Stimulated activated CD8-positive, alpha-beta memory T cell treated with anti-CD3 and anti-CD28 coated beads, Interleukin-4, amount 100 ng/mL, for 1 hour (primary cell): Measurements from ENCODE around the gene TMEM51.

Source experiments
- DNase-seq, 2 donors: peaks; one replicate each; pipeline ENCODE4 v3.0.0-alpha.2; 2020; ENCODE audit warnings: low read depth in 2 of 2, low spot score in 1 of 2

The TMEM51 gene, protein sequence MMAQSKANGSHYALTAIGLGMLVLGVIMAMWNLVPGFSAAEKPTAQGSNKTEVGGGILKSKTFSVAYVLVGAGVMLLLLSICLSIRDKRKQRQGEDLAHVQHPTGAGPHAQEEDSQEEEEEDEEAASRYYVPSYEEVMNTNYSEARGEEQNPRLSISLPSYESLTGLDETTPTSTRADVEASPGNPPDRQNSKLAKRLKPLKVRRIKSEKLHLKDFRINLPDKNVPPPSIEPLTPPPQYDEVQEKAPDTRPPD

GRCh38 chr1:15153184-15153841, at the start of gene TMEM51:
Gene TMEM51 (plus strand): TSS chr1:15153747. CDS start chr1:15215088, 61,341 bp downstream.
- DNase-seq = no peak

DNA sequence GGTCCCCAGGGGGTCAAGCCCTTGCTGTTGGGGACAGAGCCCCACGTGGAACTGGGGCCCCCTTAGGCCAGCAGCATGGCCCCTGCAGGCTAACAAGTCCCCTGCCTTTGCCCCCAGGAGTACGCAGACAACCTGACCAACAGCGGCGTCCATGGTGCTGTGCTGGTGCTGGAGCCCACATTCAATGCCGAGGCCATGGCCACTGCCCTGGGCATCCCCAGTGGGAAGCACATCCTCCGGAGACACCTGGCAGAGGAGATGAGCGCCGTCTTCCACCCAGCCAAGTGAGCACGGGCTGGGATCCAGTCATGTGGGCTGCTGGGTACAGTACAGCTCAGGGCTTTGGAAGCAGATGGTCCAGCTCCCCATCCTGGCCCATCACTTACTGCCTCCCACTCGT, 49.6 kb upstream of the TMEM51 start:
- DNase-seq = no peak

GRCh38 chr1:15104768-15105167, 48.8 kb upstream of the TMEM51 start:
- DNase-seq = no peak

DNA sequence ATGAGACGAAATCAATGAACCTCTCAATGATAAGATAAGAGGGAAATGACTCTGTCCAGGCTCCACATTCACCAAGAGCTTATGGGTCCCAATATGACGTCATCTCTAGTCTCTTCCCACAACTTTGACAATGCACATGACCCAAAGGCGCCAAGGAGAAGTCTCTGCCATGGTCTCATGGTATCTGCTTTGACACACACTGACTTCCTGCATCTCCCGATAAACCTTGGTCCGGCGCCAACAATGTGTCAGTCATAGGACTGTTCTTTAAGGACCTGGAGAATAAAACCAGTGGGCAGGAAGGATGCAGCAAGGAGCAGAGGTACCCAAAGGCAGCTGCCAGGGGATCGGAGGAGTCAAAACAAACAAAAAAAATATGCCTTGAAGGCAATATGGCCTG, 46.9 kb upstream of the TMEM51 start:
- no peak for DNase-seq

DNA sequence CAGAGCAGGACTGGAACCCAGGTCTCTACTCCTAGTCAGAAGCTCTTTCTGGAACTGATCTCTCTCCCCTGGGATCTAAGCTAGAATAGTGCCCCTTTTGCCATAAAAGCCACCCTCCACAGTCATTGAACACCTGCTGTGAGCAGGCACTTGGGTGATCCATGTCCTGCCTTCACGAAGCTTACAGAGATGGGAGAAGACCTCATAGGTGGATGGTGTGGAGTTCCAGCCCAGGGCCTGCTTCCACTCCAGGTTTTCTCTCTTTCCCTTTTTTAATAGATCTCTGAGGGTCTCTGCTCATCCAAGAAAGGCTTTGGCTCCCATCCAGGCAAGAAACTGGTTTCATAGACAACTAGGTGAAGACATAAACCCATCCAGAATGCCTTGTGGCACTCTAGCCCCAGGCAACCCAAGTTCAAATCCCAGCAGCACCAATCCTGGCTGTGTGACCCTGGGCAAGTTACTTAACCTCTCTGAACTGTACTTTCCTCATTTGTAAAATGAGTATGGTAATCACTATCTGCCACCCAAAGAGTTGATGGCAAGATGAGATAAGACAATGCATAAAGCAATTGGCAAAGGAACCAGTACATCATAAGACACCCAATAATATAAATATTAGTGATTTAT, 46.4 kb upstream of the TMEM51 start:
- no peak for DNase-seq

GRCh38 chr1:15107911-15108310, 45.6 kb upstream of the TMEM51 start:
- DNase-seq = no peak

DNA sequence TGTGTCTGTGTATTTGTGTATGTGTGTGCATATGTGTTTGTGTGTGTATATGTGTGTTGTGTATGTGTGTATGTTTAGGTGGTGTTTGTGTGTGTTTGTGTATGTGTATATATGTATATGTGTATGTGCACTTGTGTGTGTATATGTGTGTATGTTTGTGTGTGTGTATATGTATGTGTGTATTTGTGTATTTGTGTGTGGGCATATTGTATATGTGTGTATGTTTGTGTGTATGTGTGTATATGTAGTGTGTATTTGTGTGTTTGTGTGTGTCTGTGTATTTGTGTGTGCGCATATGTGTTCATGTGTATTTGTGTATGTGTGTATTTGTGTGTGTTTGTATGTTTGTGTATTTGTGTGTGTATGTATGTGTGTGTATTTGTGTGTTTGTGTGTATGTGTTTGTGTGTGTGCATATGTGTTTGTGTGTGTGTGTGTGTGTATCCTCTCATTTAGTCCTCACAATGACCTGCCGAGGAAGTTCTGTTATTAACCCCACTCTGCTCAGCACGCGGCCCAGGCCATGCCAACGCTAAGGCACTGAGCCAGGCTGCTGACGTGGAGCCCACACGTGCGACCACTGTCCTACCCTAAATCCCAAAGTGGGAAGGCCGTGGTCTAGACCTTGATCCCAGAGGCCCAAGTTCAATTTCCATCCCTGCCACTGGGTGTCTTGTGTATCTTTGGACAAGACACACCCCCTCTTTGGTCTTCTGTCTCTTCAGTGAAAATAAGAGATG, 43.2 kb upstream of the TMEM51 start:
- no peak for DNase-seq

DNA sequence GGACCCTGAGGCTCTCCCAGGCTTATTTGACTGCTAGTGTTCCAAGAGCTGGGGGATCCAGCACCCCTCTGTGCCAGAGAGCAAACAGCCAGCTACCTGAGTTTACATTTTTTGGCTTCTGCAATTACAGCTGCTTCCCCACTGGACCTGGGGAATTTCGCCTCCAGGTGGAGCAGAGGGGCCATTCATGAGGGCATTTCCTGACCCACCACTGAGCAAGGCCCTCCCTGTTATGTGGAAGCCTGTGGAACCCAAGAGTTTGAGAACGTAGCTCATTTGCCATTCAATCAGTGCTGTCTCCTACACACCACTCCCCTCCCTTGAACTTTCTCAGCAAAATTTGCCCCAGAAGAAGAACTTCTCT, 42.7 kb upstream of the TMEM51 start:
- no peak for DNase-seq

DNA sequence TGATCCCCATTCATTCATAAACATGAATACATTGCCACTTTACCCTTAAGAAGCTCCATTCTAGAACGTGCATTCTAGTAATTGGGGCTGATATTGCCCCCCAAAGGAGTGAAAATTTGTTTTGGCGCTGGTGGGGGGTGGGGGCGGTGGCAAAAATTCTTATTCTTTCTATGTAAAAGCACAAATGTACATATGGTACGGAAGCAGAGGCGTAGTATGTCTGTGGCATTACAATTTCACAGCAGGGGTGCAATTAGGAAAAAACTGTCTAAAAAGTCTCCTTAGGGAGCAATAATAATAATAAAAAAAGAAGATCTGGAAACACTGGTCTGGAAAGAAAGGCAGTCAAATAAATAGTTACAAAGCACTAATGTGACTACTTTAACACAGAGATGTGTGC, 40.4 kb upstream of the TMEM51 start:
- no peak for DNase-seq

DNA sequence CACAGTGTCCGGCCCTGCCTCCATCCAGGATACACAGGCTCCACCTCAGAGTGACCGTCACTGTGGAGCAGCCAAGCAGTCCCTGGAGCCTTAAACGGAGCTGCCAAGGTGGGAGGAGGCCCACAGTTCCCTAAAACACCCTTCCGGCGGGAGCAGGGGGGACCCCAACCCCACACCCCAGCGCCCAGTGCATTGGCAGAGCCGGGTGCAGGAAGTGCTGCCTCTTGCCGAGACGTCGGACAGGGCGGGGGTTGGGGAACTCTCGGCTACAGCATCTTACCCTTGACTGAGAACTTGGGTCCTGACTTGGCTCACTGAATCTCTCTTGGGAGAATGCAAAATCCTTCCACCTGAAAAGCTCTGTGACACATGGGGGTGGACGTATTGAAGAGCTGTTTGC, 38.7 kb upstream of the TMEM51 start:
- no peak for DNase-seq

GRCh38 chr1:15115542-15116330, 37.8 kb upstream of the TMEM51 start:
- no peak for DNase-seq

- DNase-seq = no peak
Observed at GRCh38 chr1:15116966-15117365, 36.6 kb upstream of the TMEM51 start.

DNA sequence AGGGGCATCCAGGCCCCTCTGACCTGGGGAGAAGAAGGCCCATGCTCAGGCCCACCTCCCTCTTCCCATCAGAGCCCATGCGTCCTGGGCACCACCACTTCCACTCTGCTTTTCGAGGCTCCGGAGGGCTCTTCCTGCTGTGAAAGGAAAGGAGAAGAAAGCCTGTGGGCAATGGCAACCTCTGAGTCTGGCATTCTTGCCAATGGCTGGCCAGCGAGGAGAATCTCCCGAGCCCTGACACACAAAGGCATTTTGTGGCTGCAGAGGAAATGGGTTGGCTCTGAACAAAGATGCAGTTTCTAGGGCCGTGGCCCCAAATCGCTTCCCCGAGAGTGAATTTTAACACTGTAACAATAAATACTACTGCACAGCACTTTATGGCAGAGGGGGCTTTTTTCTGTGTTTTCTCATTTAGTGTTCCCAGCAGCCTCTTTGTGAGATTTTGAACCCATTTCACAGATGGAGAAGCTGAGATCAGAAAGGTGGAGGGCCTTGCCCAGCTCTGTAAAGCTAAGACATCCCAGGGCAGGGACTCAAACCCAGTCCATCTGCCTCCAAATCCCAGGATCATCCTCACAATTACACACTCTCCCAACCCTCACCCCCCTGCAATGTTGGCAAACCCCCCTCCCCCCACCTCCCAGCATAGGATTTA, 35.7 kb upstream of the TMEM51 start:
- no peak for DNase-seq

DNA sequence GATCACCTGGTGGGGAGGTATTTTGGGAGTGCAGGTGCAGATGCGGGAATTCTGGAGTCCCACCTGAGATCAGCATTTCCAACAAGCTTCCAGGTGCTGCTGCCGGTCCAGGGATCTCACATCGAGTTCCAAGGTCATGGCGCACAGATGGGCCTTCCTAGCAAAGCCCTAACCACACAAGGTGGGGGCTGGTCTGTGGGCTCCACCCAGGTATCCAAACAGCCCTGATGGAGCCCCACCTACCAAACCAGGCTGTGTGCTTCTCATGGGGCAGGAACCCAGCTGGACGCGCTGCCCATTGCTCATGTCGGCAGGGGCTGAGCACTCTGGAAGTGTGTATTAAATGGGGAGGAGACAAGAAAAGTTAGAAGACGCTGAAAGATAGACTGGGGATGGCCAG, 35.0 kb upstream of the TMEM51 start:
- DNase-seq = no peak

GRCh38 chr1:15120251-15120945, 33.1 kb upstream of the TMEM51 start:
- no peak for DNase-seq

GRCh38 chr1:15122331-15122730, 31.2 kb upstream of the TMEM51 start:
- DNase-seq = no peak

DNA sequence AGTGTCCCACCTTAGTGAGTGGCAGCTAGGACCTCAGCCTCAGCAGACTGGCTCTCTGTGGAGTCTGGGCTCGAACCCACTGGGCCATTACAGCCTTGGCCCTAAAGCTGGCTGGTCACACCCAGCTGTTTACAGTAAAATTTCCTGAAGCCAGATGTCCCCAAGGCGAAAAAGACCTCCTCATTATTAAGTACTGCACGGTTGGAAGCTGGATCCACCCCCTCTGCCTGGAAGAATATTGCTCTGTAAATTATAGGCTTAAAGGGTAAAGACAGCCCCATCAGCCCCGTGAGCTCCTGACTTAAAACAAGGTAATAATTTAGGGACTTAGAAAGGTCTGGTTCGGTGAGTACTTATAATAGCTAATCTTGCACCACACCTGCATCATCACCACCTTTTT, 30.3 kb upstream of the TMEM51 start:
- no peak for DNase-seq

DNA sequence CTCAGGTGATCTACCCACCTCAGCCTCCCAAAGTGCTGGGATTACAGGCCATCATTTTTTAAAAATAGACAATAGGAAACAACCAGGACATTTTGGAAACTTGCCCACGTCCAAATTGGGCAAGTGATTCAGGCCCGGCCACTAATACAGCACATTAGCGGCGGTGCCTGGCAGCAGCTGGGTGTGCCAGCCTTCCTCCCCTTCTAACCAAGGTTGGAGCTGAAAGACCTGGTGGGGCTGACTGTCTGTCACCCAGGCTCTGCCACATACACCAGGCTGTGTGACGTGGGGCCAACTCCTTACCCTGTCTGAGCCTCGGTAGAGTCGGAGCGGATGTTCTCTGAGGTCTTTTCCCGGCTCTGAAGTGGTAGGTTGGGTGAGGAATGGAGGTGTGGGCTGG, 29.6 kb upstream of the TMEM51 start:
- no peak for DNase-seq

GRCh38 chr1:15124362-15125100, 29.0 kb upstream of the TMEM51 start:
- DNase-seq = no peak
